DMS53 (cell line): ENCODE results near the gene PCYT2.

Source experiments
- DNase-seq: peaks from one replicate; lab custom pipeline; 2025; lab: John Stamatoyannopoulos, UW

Gene PCYT2

DNA sequence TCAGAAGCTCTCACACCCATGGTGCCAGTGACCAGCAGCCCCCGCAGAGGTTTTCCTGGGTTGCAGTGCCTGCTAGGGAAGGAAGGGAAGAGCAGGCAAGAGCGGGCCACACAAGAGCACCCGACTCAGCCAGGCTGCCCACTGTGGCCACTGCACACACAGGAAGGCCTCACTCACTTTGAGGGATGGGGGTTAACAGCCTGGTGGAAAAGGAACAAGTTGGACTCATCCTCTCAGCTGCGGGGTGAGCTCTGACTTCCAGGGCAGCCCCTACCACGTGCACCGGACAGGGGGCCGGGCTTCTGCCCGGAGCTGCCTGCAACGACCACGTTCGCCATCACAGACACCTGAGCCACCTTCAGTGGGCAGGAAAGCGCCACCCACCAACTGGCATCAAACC is 59.0 kb downstream of the PCYT2 start:
- no peak for DNase-seq

- no peak for DNase-seq
These were observed 59.8 kb downstream of the PCYT2 start for GRCh38 chr17:81851423-81851822.
